Body of pancreas (tissue), 4 donors: Measurements from ENCODE around the gene GABRG3.

ENCODE experiments used
- POLR2A ChIP-seq, 3 donors: fragments of 450-650 bp; IDR thresholded peaks; one replicate each; pipeline ENCODE4 v1.6.1; 2016; ENCODE audit warnings: antibody characterized with exemption in 3 of 3, mild to moderate bottlenecking in 2 of 3
- TF ChIP-seq, protein P1 (sequence below), 7 experiments: fragments of 450-650 bp in 4 of 7; fragments of 200-600 bp in 3 of 7; sonication (generic) in 3 of 7; IDR thresholded peaks; one replicate each; pipeline ENCODE4 v1.5.1; 2016 to 2019; ENCODE audit warnings: antibody characterized with exemption in 7 of 7

- TF ChIP-seq, protein P1, sequence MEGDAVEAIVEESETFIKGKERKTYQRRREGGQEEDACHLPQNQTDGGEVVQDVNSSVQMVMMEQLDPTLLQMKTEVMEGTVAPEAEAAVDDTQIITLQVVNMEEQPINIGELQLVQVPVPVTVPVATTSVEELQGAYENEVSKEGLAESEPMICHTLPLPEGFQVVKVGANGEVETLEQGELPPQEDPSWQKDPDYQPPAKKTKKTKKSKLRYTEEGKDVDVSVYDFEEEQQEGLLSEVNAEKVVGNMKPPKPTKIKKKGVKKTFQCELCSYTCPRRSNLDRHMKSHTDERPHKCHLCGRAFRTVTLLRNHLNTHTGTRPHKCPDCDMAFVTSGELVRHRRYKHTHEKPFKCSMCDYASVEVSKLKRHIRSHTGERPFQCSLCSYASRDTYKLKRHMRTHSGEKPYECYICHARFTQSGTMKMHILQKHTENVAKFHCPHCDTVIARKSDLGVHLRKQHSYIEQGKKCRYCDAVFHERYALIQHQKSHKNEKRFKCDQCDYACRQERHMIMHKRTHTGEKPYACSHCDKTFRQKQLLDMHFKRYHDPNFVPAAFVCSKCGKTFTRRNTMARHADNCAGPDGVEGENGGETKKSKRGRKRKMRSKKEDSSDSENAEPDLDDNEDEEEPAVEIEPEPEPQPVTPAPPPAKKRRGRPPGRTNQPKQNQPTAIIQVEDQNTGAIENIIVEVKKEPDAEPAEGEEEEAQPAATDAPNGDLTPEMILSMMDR (IDR thresholded peaks at IDR 0.05) = no peak
- no peak for TF ChIP-seq POLR2A (IDR thresholded peaks at IDR 0.05)
Observed at GRCh38 chr15:27589782-27590181, 618.8 kb downstream of the GABRG3 start.
